GM23338 (cell line): ENCODE results near the gene TAF4. TPM values are rescaled to one million over a fixed set of nuclear protein-coding genes. Genes with fewer than 3 reads are reported as not detected.
A peak's percentile ranks its signal among the peaks of the same experiment; 100 is the strongest.

Experiments
- ATAC-seq: fragments of 200-7000 bp; cut with Tn5 transposase; 3 replicates; pipeline ENCODE4 v1.9.1; 2020
- DNase-seq: peaks from one replicate; pipeline ENCODE4 v3.0.0-alpha.2; 2015; ENCODE audit warnings: low spot score
- H2AFZ ChIP-seq: fragments of 200-600 bp; sonication (generic); 2 replicates; pipeline ENCODE4 v1.8.0; 2016; ENCODE audit warnings: antibody characterized with exemption, mild to moderate bottlenecking, moderate library complexity
- H3F3A ChIP-seq: fragments of 200-600 bp; sonication (generic); replicated peaks from 2 replicates; pipeline ENCODE4 v1.8.0; 2017; ENCODE audit warnings: antibody characterized with exemption, mixed run types, low read depth
- H3K27ac ChIP-seq: fragments of 200-600 bp; sonication (generic); 2 replicates; pipeline ENCODE4 v1.6.1; 2016; ENCODE audit warnings: low read depth
- H3K27me3 ChIP-seq: fragments of 200-600 bp; sonication (generic); 2 replicates; pipeline ENCODE4 v1.8.0; 2016; ENCODE audit warnings: mild to moderate bottlenecking, mixed run types, moderate library complexity; ENCODE audit not compliant: insufficient read depth
- H3K36me3 ChIP-seq: fragments of 200-600 bp; sonication (generic); 2 replicates; pipeline ENCODE4 v1.8.0; 2016; ENCODE audit warnings: mild to moderate bottlenecking; ENCODE audit not compliant: insufficient read depth
- H3K4me1 ChIP-seq: fragments of 200-600 bp; sonication (generic); 2 replicates; pipeline ENCODE4 v1.8.0; 2016; ENCODE audit warnings: mild to moderate bottlenecking, moderate library complexity; ENCODE audit not compliant: insufficient read depth
- H3K4me2 ChIP-seq: fragments of 200-600 bp; sonication (generic); 2 replicates; pipeline ENCODE4 v1.7.1; 2017; ENCODE audit warnings: mixed run types
- H3K4me3 ChIP-seq: fragments of 200-600 bp; sonication (generic); 2 replicates; pipeline ENCODE4 v1.6.1; 2016; ENCODE audit warnings: mixed run types
- H3K79me2 ChIP-seq: fragments of 200-600 bp; sonication (generic); replicated peaks from 2 replicates; pipeline ENCODE4 v1.8.0; 2017; ENCODE audit warnings: mild to moderate bottlenecking; ENCODE audit not compliant: insufficient read depth
- H3K9me2 ChIP-seq: fragments of 200-600 bp; sonication (generic); 2 replicates; pipeline ENCODE4 v1.8.0; 2017; ENCODE audit not compliant: insufficient read depth
- H4K20me1 ChIP-seq: fragments of 200-600 bp; sonication (generic); replicated peaks from 2 replicates; pipeline ENCODE4 v1.8.0; 2017; ENCODE audit warnings: mild to moderate bottlenecking; ENCODE audit not compliant: insufficient read depth
- H3K27ac Mint-ChIP-seq: 2 replicates; pipeline ENCODE4 v1.8.0; 2020; ENCODE audit warnings: inconsistent platforms, mild to moderate bottlenecking, moderate library complexity, mixed read lengths
- H3K27me3 Mint-ChIP-seq: 3 replicates; pipeline ENCODE4 v1.8.0; 2022; ENCODE audit warnings: low read depth, mild to moderate bottlenecking, moderate library complexity, mixed read lengths, inconsistent platforms; ENCODE audit not compliant: insufficient read depth, poor library complexity
- H3K36me3 Mint-ChIP-seq: 3 replicates; pipeline ENCODE4 v1.8.0; 2021; ENCODE audit warnings: low read depth, mild to moderate bottlenecking, inconsistent platforms, moderate library complexity, mixed read lengths
- H3K4me1 Mint-ChIP-seq: 3 replicates; pipeline ENCODE4 v1.8.0; 2020; ENCODE audit warnings: mild to moderate bottlenecking, inconsistent platforms, mixed read lengths
- H3K4me3 Mint-ChIP-seq: 3 replicates; pipeline ENCODE4 v1.8.0; 2021; ENCODE audit warnings: moderate library complexity, mild to moderate bottlenecking, inconsistent platforms, mixed read lengths
- H3K9me3 Mint-ChIP-seq: 3 replicates; pipeline ENCODE4 v1.8.0; 2020; ENCODE audit warnings: moderate library complexity, mild to moderate bottlenecking, inconsistent platforms, mixed read lengths
- CREB1 ChIP-seq: fragments of 250-450 bp; sonication (Bioruptor Pico); IDR thresholded peaks from 2 replicates; pipeline ENCODE4 v1.5.0; 2020; ENCODE audit warnings: low read depth, mild to moderate bottlenecking, moderate library complexity
- EZH2 ChIP-seq: fragments of 200-600 bp; sonication (generic); IDR thresholded peaks from one replicate; pipeline ENCODE4 v1.8.0; 2017; ENCODE audit warnings: antibody characterized with exemption, mild to moderate bottlenecking, low read depth; ENCODE audit not compliant: unreplicated experiment
- EZH2phosphoT487 ChIP-seq: fragments of 200-600 bp; sonication (generic); IDR thresholded peaks from one replicate; pipeline ENCODE4 v1.8.1; 2018; ENCODE audit warnings: antibody characterized with exemption; ENCODE audit not compliant: unreplicated experiment
- JUNB ChIP-seq: IDR thresholded peaks from one replicate; pipeline ENCODE4 v1.6.1; 2016; ENCODE audit warnings: antibody characterized with exemption; ENCODE audit not compliant: unreplicated experiment
- NANOG ChIP-seq: IDR thresholded peaks from 2 replicates; pipeline ENCODE4 v1.6.1; 2016; ENCODE audit warnings: antibody characterized with exemption, borderline replicate concordance
- POLR2AphosphoS5 ChIP-seq: IDR thresholded peaks from 2 replicates; pipeline ENCODE4 v1.6.1; 2016; ENCODE audit warnings: antibody characterized with exemption, low read depth
- STAT1 ChIP-seq: IDR thresholded peaks from one replicate; pipeline ENCODE4 v1.6.1; 2016; ENCODE audit warnings: antibody characterized with exemption; ENCODE audit not compliant: unreplicated experiment
- ZNF114 ChIP-seq: fragments of 250-450 bp; sonication (Bioruptor Pico); IDR thresholded peaks from 2 replicates; pipeline ENCODE4 v1.5.0; 2020; ENCODE audit warnings: mild to moderate bottlenecking, moderate library complexity
- ZNF331 ChIP-seq: fragments of 250-450 bp; sonication (Bioruptor Pico); IDR thresholded peaks from 2 replicates; pipeline ENCODE4 v1.5.0; 2020; ENCODE audit warnings: low read depth, mild to moderate bottlenecking, moderate library complexity
- polyA plus RNA-seq: library from polyadenylated mRNA; unstranded; fragments of >200 nt; fragmentation: Nextera tagmentation; extraction: Ambion mirVana; gene quantifications from 2 replicates; pipeline ENCODE4 v1.2.1, GENCODE V29; 2016
- total RNA-seq: library from RNA; depleted of rRNA; stranded (reverse); fragments of >200 nt; shearing (Covaris generic); gene quantifications from 2 replicates; pipeline ENCODE4 v1.2.3, GENCODE V29; 2014
- TF ChIP-seq, protein P1 (sequence below): IDR thresholded peaks from one replicate; pipeline ENCODE4 v1.6.1; 2018; ENCODE audit warnings: antibody characterized with exemption; ENCODE audit not compliant: unreplicated experiment
- TF ChIP-seq, protein P2 (sequence below): IDR thresholded peaks from 2 replicates; pipeline ENCODE4 v1.6.1; 2016; ENCODE audit warnings: antibody characterized with exemption
- TF ChIP-seq, protein P3 (sequence below), 2 experiments: fragments of 200-600 bp in 1 of 2; sonication (generic) in 1 of 2; conservative IDR thresholded peaks; 2 replicates each; pipeline versions ENCODE4 v1.5.1 to v1.6.1; 2016 to 2017; ENCODE audit warnings: antibody characterized with exemption in 2 of 2, low read depth in 2 of 2, mild to moderate bottlenecking in 2 of 2, moderate library complexity in 1 of 2

TAF4 gene
- total and polyA plus RNA-seq, 2 experiments from 2014 or later, result 7.2 to 60.0 TPM

DNA sequence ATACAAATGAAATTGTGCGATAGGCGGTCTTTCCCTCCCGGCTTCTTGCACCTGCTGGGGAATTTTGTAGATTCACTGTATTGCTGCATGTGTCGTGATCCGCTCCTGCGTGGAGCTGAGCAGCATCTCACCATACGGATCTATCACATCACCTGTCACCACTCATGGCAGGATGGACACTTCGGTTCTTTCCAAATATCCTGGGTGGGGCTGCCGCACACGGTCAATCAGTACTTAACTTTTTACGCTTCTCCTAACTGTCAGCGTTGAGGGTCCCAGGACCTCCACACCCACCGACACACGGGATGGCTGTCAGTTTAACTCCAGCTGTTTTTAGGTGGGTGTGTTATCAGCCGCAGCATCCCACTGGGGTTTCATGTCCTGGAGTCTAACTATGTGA lies 19.2 kb downstream of the TAF4 start:
- peaks cover 17% of the 10 kb centered on the region for H3K27me3 Mint-ChIP-seq
- Histone ChIP-seq H3K27ac (no peak overlapping the region), H4K20me1 (peaks cover 70% of the 10 kb centered on the region), H2AFZ (no peak overlapping the region), H3K9me2 (no peaks in the 10 kb centered on the region), H3K27me3 (no peaks in the 10 kb centered on the region), H3K36me3 (no peaks in the 10 kb centered on the region), H3F3A (no peaks in the 10 kb centered on the region), H3K4me1 (peaks cover 26% of the 10 kb centered on the region), H3K4me3 (no peak overlapping the region), H3K79me2 (peaks cover 100% of the 10 kb centered on the region), H3K4me2 (no peak overlapping the region)
- DNase-seq (no peak), ATAC-seq (no peak)
- H3K9me3 Mint-ChIP-seq, result no peaks in the 10 kb centered on the region
- H3K27ac Mint-ChIP-seq, result no peak overlapping the region
- H3K4me1 Mint-ChIP-seq, result peaks cover 58% of the 10 kb centered on the region
- H3K4me3 Mint-ChIP-seq, result no peak overlapping the region
- H3K36me3 Mint-ChIP-seq, result no peaks in the 10 kb centered on the region
- TF ChIP-seq CREB1 (no peak), STAT1 (no peak)

DNA sequence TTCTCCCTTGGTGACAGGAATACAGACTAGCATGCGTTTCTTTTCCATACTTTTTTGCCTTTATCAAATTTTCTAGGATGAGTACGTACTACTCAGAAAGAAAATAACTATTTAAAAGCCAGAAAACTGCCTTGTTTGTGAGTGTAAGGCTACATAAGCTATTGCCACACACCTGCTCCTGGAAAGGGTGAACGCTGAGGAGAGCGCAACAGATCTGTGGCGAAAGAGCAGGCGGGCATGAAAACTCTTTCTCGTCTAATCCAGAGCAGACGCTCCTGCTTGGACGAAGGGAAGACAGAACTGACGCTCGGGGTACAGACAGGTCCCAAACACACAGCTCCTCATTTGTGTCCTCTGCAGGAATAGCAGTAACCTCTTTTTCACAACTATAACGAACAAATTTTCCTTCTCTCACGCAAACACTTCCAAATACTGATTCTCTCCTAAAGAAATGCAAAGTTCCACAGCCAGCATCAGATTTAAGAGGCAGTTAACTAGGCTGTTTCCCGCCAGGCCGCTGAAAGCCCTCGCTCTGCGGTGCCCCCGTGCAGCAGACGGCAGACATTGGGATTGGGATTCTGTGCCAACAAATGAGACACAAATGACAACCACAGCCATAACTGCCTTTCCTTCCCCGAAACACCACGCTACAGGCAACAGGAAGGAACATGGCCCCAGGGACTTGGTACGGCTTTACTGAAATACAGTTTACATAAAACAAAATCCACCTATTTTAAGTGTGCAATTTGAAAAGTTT lies 20.0 kb downstream of the TAF4 start:
- Mint-ChIP-seq H3K4me3 (no peak overlapping the region), H3K4me1 (peaks cover 56% of the 10 kb centered on the region)
- peak; percentile 16 for ATAC-seq

More for the DNA sequence above, 20.0 kb downstream of the TAF4 start:
- peaks cover 100% of the 10 kb centered on the region for H3K79me2 ChIP-seq
- Mint-ChIP-seq H3K36me3 (no peaks in the 10 kb centered on the region), H3K27me3 (peaks cover 13% of the 10 kb centered on the region), H3K9me3 (no peaks in the 10 kb centered on the region), H3K27ac (peak overlapping the region; percentile 25; the same call in 1 of the 2 replicates)
- peaks cover 26% of the 10 kb centered on the region for H3K4me1 ChIP-seq
- TF ChIP-seq EZH2phosphoT487 (no peak), JUNB (no peak), POLR2AphosphoS5 (no peak), ZNF114 (CRISPR knock-in tag) (no peak), NANOG (no peak), CREB1 (no peak), STAT1 (no peak), ZNF331 (no peak), EZH2 (no peak)
- TF ChIP-seq, protein P1, sequence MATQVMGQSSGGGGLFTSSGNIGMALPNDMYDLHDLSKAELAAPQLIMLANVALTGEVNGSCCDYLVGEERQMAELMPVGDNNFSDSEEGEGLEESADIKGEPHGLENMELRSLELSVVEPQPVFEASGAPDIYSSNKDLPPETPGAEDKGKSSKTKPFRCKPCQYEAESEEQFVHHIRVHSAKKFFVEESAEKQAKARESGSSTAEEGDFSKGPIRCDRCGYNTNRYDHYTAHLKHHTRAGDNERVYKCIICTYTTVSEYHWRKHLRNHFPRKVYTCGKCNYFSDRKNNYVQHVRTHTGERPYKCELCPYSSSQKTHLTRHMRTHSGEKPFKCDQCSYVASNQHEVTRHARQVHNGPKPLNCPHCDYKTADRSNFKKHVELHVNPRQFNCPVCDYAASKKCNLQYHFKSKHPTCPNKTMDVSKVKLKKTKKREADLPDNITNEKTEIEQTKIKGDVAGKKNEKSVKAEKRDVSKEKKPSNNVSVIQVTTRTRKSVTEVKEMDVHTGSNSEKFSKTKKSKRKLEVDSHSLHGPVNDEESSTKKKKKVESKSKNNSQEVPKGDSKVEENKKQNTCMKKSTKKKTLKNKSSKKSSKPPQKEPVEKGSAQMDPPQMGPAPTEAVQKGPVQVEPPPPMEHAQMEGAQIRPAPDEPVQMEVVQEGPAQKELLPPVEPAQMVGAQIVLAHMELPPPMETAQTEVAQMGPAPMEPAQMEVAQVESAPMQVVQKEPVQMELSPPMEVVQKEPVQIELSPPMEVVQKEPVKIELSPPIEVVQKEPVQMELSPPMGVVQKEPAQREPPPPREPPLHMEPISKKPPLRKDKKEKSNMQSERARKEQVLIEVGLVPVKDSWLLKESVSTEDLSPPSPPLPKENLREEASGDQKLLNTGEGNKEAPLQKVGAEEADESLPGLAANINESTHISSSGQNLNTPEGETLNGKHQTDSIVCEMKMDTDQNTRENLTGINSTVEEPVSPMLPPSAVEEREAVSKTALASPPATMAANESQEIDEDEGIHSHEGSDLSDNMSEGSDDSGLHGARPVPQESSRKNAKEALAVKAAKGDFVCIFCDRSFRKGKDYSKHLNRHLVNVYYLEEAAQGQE, result no peak
- TF ChIP-seq, protein P2, sequence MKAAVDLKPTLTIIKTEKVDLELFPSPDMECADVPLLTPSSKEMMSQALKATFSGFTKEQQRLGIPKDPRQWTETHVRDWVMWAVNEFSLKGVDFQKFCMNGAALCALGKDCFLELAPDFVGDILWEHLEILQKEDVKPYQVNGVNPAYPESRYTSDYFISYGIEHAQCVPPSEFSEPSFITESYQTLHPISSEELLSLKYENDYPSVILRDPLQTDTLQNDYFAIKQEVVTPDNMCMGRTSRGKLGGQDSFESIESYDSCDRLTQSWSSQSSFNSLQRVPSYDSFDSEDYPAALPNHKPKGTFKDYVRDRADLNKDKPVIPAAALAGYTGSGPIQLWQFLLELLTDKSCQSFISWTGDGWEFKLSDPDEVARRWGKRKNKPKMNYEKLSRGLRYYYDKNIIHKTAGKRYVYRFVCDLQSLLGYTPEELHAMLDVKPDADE, result no peak
- TF ChIP-seq, protein P3, sequence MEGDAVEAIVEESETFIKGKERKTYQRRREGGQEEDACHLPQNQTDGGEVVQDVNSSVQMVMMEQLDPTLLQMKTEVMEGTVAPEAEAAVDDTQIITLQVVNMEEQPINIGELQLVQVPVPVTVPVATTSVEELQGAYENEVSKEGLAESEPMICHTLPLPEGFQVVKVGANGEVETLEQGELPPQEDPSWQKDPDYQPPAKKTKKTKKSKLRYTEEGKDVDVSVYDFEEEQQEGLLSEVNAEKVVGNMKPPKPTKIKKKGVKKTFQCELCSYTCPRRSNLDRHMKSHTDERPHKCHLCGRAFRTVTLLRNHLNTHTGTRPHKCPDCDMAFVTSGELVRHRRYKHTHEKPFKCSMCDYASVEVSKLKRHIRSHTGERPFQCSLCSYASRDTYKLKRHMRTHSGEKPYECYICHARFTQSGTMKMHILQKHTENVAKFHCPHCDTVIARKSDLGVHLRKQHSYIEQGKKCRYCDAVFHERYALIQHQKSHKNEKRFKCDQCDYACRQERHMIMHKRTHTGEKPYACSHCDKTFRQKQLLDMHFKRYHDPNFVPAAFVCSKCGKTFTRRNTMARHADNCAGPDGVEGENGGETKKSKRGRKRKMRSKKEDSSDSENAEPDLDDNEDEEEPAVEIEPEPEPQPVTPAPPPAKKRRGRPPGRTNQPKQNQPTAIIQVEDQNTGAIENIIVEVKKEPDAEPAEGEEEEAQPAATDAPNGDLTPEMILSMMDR (conservative IDR thresholded peaks at IDR 0.05; ENCODE audit: low read depth in 2 of 2), result no peak
- no peak overlapping the region for H3K4me2 ChIP-seq
- no peaks in the 10 kb centered on the region for H3F3A ChIP-seq
- H3K4me3 ChIP-seq, result no peak overlapping the region
- peaks cover 69% of the 10 kb centered on the region for H4K20me1 ChIP-seq
- DNase-seq, result no peak
- H2AFZ ChIP-seq, result no peak overlapping the region
- H3K27ac ChIP-seq, result peak overlapping the region; percentile 32; the same call in 1 of the 2 replicates
- no peaks in the 10 kb centered on the region for H3K36me3 ChIP-seq
- H3K27me3 ChIP-seq, result no peaks in the 10 kb centered on the region
- no peaks in the 10 kb centered on the region for H3K9me2 ChIP-seq
